LHCN-M2 (cell line): ENCODE measurements around the gene PTPRK. TPM values are rescaled to one million over a fixed set of nuclear protein-coding genes. Genes with fewer than 3 reads are reported as not detected.

Source experiments
- DNase-seq: peaks from one replicate; pipeline ENCODE4 v3.0.0-alpha.2; 2012; ENCODE audit warnings: low read depth
- total RNA-seq: library from RNA; depleted of rRNA; stranded (reverse); fragments of >200 nt; gene quantifications from 2 replicates; pipeline ENCODE4 v1.2.3, GENCODE V29; 2014

PTPRK gene
- total RNA-seq, 1 experiment from 2014 or later, result 50.9 TPM

- DNase-seq, result peak; percentile 87
These were observed 315.8 kb downstream of the PTPRK start for GRCh38 chr6:128204616-128205015.

GRCh38 chr6:128202169-128202765, 318.1 kb downstream of the PTPRK start:
- DNase-seq, result no peak

- DNase-seq, result no peak
These were observed 319.6 kb downstream of the PTPRK start for GRCh38 chr6:128200789-128201188.

GRCh38 chr6:128199461-128199860, 320.9 kb downstream of the PTPRK start:
- no peak for DNase-seq

- DNase-seq, result no peak
These were observed 327.4 kb downstream of the PTPRK start for GRCh38 chr6:128192972-128193371.

GRCh38 chr6:128188678-128189077, 331.7 kb downstream of the PTPRK start:
- no peak for DNase-seq

GRCh38 chr6:128186729-128187128, 333.7 kb downstream of the PTPRK start:
- no peak for DNase-seq

GRCh38 chr6:128179876-128180438, 340.4 kb downstream of the PTPRK start:
- peak; percentile 37 for DNase-seq

GRCh38 chr6:128174724-128175123, 345.7 kb downstream of the PTPRK start:
- DNase-seq, result no peak

GRCh38 chr6:128172752-128173682, 347.4 kb downstream of the PTPRK start:
- DNase-seq, result no peak

- no peak for DNase-seq
These were observed 348.3 kb downstream of the PTPRK start for GRCh38 chr6:128172081-128172480.

GRCh38 chr6:128171182-128171581, 349.2 kb downstream of the PTPRK start:
- DNase-seq, result no peak

GRCh38 chr6:128168244-128168643, 352.2 kb downstream of the PTPRK start:
- DNase-seq, result no peak

GRCh38 chr6:128167552-128167951, 352.8 kb downstream of the PTPRK start:
- no peak for DNase-seq

GRCh38 chr6:128164254-128164653, 356.1 kb downstream of the PTPRK start:
- DNase-seq, result no peak

GRCh38 chr6:128162423-128162822, 358.0 kb downstream of the PTPRK start:
- no peak for DNase-seq

- DNase-seq, result no peak
These were observed 358.6 kb downstream of the PTPRK start for GRCh38 chr6:128161839-128162238.

- DNase-seq, result no peak
These were observed 359.1 kb downstream of the PTPRK start for GRCh38 chr6:128161263-128161662.

GRCh38 chr6:128158496-128158895, 361.9 kb downstream of the PTPRK start:
- peak; percentile 58 for DNase-seq

GRCh38 chr6:128156321-128157111, 363.9 kb downstream of the PTPRK start:
- DNase-seq, result no peak

- DNase-seq, result no peak
These were observed 364.6 kb downstream of the PTPRK start for GRCh38 chr6:128155826-128156225.

- DNase-seq, result peak; percentile 65
These were observed 367.8 kb downstream of the PTPRK start for GRCh38 chr6:128152551-128152950.
